ENCODE measurements around the gene DEGS2.

DEGS2 gene

DNA sequence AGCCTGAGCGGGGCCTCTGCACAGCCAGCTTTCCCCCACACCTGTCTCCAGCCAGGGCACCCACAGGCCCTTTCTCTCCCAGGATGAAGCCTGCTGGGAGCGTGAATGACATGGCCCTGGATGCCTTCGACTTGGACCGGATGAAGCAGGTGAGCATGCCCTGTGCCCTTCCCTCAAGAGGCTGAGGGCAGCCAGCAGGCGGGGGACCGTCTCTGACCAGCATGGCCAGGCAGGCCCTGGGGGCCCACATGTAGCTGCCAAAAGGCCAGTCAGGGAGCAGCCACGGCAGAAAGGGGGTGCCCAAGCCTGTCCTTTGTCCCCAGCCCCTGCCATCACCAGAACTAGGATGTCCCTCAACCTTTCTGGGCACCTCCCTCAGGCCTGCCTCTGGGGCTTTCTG is 18.3 kb downstream of the DEGS2 start:
- TF ChIP-seq, protein P1, sequence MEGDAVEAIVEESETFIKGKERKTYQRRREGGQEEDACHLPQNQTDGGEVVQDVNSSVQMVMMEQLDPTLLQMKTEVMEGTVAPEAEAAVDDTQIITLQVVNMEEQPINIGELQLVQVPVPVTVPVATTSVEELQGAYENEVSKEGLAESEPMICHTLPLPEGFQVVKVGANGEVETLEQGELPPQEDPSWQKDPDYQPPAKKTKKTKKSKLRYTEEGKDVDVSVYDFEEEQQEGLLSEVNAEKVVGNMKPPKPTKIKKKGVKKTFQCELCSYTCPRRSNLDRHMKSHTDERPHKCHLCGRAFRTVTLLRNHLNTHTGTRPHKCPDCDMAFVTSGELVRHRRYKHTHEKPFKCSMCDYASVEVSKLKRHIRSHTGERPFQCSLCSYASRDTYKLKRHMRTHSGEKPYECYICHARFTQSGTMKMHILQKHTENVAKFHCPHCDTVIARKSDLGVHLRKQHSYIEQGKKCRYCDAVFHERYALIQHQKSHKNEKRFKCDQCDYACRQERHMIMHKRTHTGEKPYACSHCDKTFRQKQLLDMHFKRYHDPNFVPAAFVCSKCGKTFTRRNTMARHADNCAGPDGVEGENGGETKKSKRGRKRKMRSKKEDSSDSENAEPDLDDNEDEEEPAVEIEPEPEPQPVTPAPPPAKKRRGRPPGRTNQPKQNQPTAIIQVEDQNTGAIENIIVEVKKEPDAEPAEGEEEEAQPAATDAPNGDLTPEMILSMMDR (IDR thresholded peaks at IDR 0.05; ENCODE audit: low read depth, low read length): no peak
- no peak for DNase-seq (ENCODE audit: extremely low read depth, low read depth)

DNA sequence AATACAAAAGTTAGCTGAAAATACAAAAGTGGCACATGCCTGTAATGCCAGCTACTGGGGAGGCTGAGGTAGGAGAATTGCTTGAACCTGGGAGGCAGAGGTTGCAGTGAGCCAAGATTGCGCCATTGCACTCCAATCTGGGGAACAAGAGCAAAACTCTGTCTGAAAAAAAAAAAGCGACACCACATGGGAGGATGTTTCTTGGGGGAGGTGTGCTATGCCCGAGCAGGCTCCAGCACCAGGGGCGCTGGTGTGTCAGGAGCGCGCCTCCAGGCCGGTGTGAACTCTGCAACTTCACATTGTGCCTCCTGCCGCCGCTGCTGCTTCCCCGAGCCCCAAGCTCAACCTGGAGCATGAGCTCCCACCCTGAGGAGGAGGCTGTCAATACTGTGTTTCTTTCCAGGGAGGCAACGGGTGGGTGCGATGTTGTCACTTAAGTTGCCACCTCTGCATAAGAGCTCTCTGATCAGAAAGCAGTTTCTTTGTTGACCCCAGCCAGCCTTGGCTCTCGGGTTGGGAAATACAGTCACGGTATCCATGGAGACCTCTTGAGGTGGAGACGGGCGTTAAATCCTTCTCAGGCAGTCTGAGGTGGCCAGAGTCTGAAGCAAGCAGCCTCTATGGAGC is 18.9 kb downstream of the DEGS2 start:
- DNase-seq (ENCODE audit: extremely low read depth, low read depth): no peak
- TF ChIP-seq, protein P1 (IDR thresholded peaks at IDR 0.05; ENCODE audit: low read depth, low read length): no peak

DNA sequence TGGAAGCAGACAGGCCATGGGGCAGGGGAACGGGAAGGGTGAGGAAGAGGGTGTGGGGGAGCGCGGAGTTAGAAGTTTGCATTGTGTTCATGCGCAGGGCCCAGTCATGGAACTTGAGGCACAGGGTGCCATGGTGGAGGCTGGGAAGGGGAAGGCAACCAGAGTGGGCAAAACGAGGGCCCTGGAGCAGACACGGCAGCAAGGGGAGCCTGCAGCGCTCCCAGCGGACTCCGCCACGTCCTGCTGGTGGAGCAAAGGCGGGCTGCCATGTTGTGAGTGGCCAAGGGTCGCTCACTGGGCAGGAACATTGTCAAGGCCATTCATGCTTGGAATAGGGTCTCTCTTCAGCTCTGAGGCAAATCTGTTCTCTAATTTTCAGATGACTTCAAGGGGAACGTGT is 20.5 kb downstream of the DEGS2 start:
- DNase-seq (ENCODE audit: extremely low read depth, low read depth): no peak
- TF ChIP-seq, protein P1 (IDR thresholded peaks at IDR 0.05; ENCODE audit: low read depth, low read length): no peak

DNA sequence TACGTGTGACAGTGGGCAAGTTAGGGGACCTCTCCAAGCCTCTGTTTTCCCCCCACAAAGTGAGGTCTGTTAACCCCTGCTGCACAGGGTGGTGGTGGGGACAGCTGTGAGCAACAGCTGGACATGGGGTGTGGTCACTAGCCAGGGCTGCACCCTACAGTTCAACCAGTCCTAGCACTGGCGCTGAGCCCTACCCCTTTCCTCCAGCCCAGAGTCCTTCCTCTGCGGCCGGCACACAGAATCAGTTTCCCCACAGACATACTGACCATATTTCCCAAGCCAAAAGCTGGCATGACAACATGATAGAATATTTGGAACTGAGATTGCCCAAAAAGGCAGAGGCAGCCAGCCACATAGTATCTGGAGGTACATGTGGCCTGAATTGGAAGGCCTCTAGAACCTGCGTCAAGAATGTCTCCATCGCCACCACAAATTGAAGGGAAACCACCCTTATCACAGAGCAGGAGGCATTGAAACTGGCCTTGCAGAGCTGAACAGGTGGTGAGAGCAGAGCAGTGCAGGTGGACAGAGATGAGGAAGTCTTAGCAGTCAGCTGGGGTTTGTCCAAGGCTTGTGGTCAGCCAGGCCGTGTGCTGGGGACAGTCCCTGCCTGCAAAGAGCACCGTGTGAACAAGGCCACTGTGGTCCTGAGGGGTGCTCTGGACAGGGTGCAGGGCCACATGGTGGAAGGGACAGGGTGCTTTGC is 21.2 kb downstream of the DEGS2 start:
- TF ChIP-seq, protein P1 (IDR thresholded peaks at IDR 0.05; ENCODE audit: low read depth, low read length): no peak
- DNase-seq (ENCODE audit: extremely low read depth, low read depth): no peak

DNA sequence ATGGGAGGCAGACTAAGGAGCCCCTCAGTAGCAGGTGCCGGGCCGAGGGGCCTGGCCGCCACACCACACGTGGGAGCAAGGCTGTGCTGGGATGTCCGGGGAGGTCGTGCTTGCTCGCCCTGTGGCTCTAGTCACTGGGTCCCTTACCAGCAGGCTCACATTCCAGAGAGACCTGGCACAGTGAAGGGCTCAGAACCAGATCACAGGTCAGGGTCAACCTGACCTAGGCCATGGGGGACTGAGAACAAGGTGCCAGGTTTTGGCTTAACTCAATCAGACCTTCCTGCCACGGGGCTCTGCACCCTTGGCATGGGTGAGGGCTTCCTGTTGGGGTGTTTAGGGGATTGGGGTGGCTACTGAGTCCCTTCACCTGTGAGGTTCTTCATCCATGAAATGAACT is 22.3 kb downstream of the DEGS2 start:
- TF ChIP-seq, protein P1 (IDR thresholded peaks at IDR 0.05; ENCODE audit: low read depth, low read length): no peak
- no peak for DNase-seq (ENCODE audit: extremely low read depth, low read depth)

DNA sequence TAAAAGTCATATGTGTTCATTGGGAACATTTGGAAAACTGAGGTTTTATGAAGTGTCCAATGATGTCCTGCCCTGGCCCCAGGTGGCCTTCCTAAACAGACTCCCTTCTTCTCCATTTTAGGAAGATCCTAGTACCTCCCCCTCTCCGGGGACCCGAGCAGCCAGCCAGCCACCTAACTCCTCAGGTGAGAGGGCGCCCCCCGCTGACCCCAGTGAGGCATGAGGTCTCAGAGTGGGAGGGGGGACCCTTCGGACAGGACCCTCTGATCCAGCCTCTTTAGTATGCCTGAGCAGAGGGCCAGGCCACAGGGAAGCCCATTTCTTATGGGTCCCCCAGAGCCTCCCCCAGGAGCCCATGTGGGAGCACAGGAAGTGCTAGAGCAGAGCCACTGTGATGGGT is 23.7 kb downstream of the DEGS2 start:
- TF ChIP-seq, protein P1 (IDR thresholded peaks at IDR 0.05; ENCODE audit: low read depth, low read length): no peak
- DNase-seq (ENCODE audit: extremely low read depth, low read depth): no peak

DNA sequence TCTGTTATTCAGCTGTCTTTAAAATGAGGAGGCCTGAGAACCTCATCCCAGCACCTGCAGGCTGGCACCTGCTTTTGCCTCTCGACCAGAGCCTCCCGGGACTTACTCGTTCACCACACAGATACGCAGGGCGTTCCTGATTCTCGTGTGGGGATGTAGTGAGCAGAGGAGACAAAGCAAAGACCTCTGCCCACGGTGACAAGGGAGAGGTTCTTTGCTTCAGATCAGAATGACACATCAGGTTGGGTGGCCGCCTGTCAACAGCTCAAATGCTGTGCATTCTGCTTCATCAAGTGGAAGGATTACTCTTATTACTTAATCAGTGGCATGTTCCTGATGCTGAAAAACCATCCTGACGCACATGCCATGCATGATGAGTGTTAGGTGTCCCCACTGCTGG is 24.4 kb downstream of the DEGS2 start:
- DNase-seq (ENCODE audit: extremely low read depth, low read depth): no peak
- TF ChIP-seq, protein P1 (IDR thresholded peaks at IDR 0.05; ENCODE audit: low read depth, low read length): no peak

All from AG09319 (cell line).